ENCODE results near the gene LAMTOR2. TPM values are rescaled to one million over a fixed set of nuclear protein-coding genes. Genes with fewer than 3 reads are reported as not detected.

Gene LAMTOR2
- total and polyA plus RNA-seq, 10 of the 15 experiments (the other 5 are each of a cell fraction or from before 2014, with no cell fraction given), result 71.9 to 264 (median 97.0) TPM

DNA sequence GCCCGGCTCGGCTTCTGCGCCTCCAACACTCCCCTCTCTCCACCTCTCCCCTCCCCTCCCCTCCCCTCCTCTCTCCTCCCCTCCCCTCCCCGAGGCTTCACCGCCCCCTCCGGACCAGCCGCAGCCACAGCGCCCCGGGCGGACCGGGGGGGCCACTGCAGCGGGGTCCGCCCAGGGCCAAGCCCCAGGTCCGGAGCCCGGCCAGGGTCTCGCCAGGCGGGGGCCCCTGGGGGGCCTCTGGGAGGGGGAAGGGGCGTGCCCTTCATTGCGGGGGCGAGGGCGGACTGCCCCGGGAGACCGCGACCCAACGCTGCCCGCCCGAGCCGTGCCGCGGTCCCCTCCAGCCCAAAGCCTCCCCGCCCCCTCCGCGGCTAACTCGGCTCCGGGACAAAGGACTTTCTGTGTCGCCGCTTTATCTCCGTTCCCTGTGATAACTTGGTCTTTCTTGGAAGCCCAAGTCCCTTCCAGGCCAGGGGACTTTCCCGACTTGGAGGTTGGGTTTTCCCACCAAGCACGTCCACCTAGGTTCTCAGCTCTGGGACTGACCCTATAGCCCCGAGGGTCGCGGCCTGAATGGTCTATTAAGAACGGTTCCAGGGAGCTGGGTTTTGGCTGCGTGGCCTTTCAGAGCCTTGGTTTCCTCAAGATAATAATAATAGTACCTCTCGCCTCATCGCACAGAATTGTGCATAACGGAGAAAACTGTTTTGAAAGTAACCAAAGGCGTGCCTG is 648 bp upstream of the LAMTOR2 start, which contains the start of gene UBQLN4 (continued):
- TF ChIP-seq, protein P1, sequence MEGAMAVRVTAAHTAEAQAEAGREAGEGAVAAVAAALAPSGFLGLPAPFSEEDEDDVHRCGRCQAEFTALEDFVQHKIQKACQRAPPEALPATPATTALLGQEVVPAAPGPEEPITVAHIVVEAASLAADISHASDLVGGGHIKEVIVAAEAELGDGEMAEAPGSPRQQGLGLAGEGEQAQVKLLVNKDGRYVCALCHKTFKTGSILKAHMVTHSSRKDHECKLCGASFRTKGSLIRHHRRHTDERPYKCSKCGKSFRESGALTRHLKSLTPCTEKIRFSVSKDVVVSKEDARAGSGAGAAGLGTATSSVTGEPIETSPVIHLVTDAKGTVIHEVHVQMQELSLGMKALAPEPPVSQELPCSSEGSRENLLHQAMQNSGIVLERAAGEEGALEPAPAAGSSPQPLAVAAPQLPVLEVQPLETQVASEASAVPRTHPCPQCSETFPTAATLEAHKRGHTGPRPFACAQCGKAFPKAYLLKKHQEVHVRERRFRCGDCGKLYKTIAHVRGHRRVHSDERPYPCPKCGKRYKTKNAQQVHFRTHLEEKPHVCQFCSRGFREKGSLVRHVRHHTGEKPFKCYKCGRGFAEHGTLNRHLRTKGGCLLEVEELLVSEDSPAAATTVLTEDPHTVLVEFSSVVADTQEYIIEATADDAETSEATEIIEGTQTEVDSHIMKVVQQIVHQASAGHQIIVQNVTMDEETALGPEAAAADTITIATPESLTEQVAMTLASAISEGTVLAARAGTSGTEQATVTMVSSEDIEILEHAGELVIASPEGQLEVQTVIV (IDR thresholded peaks at IDR 0.05; ENCODE audit: borderline replicate concordance, partially characterized antibody), result no peak
- TF ChIP-seq EP300 (IDR thresholded peaks at IDR 0.05; ENCODE audit: borderline replicate concordance in 1 of 2, control insufficient read depth in 1 of 2, low read depth in 2 of 2, low read length in 2 of 2), result no peak
- no peak; the same call in 1 of the 2 replicates for TF ChIP-seq SIN3A (IDR thresholded peaks at IDR 0.05; ENCODE audit: low read depth, low read length)
- TF ChIP-seq NR2C2 (IDR thresholded peaks at IDR 0.05; ENCODE audit: borderline replicate concordance, control insufficient read depth, insufficient read length, low read depth), result no peak
- TF ChIP-seq STAT1 (conservative IDR thresholded peaks at IDR 0.05), result no peak
- TF ChIP-seq FOXM1 (IDR thresholded peaks at IDR 0.05; ENCODE audit: low read depth, low read length), result no peak
- peak; percentile 26 for TF ChIP-seq BCL3 (IDR thresholded peaks at IDR 0.05; ENCODE audit: borderline replicate concordance, insufficient read depth, low read depth, low read length, poor library complexity, severe bottlenecking)
- TF ChIP-seq, protein P2, sequence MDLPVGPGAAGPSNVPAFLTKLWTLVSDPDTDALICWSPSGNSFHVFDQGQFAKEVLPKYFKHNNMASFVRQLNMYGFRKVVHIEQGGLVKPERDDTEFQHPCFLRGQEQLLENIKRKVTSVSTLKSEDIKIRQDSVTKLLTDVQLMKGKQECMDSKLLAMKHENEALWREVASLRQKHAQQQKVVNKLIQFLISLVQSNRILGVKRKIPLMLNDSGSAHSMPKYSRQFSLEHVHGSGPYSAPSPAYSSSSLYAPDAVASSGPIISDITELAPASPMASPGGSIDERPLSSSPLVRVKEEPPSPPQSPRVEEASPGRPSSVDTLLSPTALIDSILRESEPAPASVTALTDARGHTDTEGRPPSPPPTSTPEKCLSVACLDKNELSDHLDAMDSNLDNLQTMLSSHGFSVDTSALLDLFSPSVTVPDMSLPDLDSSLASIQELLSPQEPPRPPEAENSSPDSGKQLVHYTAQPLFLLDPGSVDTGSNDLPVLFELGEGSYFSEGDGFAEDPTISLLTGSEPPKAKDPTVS (IDR thresholded peaks at IDR 0.05; ENCODE audit: low read depth, low read length), result no peak
- no peak for TF ChIP-seq KLF5 (IDR thresholded peaks at IDR 0.05; ENCODE audit: partially characterized antibody)
- no peak for TF ChIP-seq IRF4 (IDR thresholded peaks at IDR 0.05; ENCODE audit: low read depth, low read length)
- no peak for TF ChIP-seq KDM1A (IDR thresholded peaks at IDR 0.05; ENCODE audit: borderline replicate concordance)
- TF ChIP-seq CUX1 (IDR thresholded peaks at IDR 0.05; ENCODE audit: insufficient replicate concordance, low read depth, low read length), result no peak
- TF ChIP-seq, protein P3, sequence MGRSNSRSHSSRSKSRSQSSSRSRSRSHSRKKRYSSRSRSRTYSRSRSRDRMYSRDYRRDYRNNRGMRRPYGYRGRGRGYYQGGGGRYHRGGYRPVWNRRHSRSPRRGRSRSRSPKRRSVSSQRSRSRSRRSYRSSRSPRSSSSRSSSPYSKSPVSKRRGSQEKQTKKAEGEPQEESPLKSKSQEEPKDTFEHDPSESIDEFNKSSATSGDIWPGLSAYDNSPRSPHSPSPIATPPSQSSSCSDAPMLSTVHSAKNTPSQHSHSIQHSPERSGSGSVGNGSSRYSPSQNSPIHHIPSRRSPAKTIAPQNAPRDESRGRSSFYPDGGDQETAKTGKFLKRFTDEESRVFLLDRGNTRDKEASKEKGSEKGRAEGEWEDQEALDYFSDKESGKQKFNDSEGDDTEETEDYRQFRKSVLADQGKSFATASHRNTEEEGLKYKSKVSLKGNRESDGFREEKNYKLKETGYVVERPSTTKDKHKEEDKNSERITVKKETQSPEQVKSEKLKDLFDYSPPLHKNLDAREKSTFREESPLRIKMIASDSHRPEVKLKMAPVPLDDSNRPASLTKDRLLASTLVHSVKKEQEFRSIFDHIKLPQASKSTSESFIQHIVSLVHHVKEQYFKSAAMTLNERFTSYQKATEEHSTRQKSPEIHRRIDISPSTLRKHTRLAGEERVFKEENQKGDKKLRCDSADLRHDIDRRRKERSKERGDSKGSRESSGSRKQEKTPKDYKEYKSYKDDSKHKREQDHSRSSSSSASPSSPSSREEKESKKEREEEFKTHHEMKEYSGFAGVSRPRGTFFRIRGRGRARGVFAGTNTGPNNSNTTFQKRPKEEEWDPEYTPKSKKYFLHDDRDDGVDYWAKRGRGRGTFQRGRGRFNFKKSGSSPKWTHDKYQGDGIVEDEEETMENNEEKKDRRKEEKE (IDR thresholded peaks at IDR 0.05), result no peak
- no peak for TF ChIP-seq RELA (IDR thresholded peaks at IDR 0.05; ENCODE audit: borderline replicate concordance, partially characterized antibody)

All from GM12878 (cell line).